Neural crest cell (in vitro differentiated cells): ENCODE results near the gene VPS8. TPM values are rescaled to one million over a fixed set of nuclear protein-coding genes. Genes with fewer than 3 reads are reported as not detected.

Experiments used
- DNase-seq: peaks from one replicate; pipeline ENCODE4 v3.0.0; 2021; ENCODE audit warnings: low read depth, mixed read lengths, low spot score
- H3K27ac Mint-ChIP-seq: one replicate; pipeline ENCODE4 v1.8.0; 2021; ENCODE audit warnings: mild to moderate bottlenecking, mixed read lengths; ENCODE audit not compliant: unreplicated experiment
- H3K27me3 Mint-ChIP-seq: 2 replicates; pipeline ENCODE4 v1.8.0; 2021; ENCODE audit warnings: low read depth, mild to moderate bottlenecking, mixed read lengths
- H3K36me3 Mint-ChIP-seq: 2 replicates; pipeline ENCODE4 v1.8.0; 2021; ENCODE audit warnings: low read depth, mild to moderate bottlenecking, mixed read lengths
- H3K4me1 Mint-ChIP-seq: 2 replicates; pipeline ENCODE4 v1.8.0; 2021; ENCODE audit warnings: mixed read lengths
- H3K4me3 Mint-ChIP-seq: one replicate; pipeline ENCODE4 v1.8.0; 2021; ENCODE audit warnings: mild to moderate bottlenecking, mixed read lengths
- H3K9me3 Mint-ChIP-seq: 2 replicates; pipeline ENCODE4 v1.8.0; 2021; ENCODE audit warnings: mixed read lengths
- total RNA-seq: library from RNA; stranded (reverse); gene quantifications from 2 replicates; pipeline ENCODE4 v1.2.1, GENCODE V29; 2021
- TF ChIP-seq, protein P1 (sequence below): fragments of 200-600 bp; sonication (generic); conservative IDR thresholded peaks from 2 replicates; pipeline ENCODE4 v1.5.0; 2021; ENCODE audit warnings: antibody characterized with exemption, mild to moderate bottlenecking

VPS8 gene
- total RNA-seq, 1 donor from 2014 or later: 55.7 TPM

DNA sequence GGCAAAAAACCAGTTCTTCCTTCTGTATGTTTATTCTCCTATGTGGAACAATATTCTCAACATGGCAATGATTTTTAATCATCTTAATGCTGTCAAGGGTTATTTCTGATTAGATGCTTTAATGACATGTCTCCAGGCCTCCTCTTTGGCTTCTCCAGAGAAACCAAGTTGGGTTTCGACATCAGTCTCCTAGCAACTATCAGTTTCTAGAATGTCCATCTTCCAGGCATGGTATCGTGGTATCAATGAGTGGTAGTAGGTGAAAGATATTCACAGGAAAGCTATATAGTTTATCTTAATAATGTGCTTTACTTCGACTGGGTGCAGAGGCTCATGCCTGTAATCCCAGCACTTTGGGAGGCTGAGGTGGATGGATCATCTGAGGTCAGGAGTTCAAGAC is 212.4 kb downstream of the VPS8 start:
- Mint-ChIP-seq H3K36me3 (peaks cover 11% of the 10 kb centered on the region), H3K4me3 (no peak overlapping the region), H3K9me3 (peaks cover 6% of the 10 kb centered on the region), H3K27ac (no peak overlapping the region), H3K4me1 (no peaks in the 10 kb centered on the region), H3K27me3 (no peaks in the 10 kb centered on the region)
- TF ChIP-seq, protein P1, sequence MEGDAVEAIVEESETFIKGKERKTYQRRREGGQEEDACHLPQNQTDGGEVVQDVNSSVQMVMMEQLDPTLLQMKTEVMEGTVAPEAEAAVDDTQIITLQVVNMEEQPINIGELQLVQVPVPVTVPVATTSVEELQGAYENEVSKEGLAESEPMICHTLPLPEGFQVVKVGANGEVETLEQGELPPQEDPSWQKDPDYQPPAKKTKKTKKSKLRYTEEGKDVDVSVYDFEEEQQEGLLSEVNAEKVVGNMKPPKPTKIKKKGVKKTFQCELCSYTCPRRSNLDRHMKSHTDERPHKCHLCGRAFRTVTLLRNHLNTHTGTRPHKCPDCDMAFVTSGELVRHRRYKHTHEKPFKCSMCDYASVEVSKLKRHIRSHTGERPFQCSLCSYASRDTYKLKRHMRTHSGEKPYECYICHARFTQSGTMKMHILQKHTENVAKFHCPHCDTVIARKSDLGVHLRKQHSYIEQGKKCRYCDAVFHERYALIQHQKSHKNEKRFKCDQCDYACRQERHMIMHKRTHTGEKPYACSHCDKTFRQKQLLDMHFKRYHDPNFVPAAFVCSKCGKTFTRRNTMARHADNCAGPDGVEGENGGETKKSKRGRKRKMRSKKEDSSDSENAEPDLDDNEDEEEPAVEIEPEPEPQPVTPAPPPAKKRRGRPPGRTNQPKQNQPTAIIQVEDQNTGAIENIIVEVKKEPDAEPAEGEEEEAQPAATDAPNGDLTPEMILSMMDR: no peak
- DNase-seq: no peak

DNA sequence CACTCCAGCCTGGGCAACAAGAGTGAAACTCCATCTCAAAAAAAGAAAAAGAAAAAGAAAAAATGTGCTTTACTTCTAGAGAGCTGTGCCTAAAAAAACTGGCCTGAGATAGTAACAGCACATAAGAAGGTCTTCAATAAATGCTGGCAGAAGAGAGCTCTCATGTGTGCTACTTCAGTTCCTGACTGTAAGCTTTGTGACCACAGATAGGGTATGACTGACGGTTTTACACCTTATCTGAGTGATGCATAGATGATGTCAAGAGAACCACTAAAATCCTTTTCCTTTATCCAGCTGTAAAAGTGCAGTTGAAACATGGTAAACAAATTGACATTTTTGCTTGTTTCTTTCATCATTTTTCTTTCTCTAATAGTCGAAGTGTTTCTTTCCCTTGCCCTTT is 213.0 kb downstream of the VPS8 start:
- no peak for DNase-seq
- Mint-ChIP-seq H3K4me3 (no peak overlapping the region), H3K27me3 (no peaks in the 10 kb centered on the region), H3K36me3 (peaks cover 9% of the 10 kb centered on the region), H3K4me1 (no peaks in the 10 kb centered on the region), H3K9me3 (peaks cover 6% of the 10 kb centered on the region), H3K27ac (no peak overlapping the region)
- TF ChIP-seq, protein P1: no peak

DNA sequence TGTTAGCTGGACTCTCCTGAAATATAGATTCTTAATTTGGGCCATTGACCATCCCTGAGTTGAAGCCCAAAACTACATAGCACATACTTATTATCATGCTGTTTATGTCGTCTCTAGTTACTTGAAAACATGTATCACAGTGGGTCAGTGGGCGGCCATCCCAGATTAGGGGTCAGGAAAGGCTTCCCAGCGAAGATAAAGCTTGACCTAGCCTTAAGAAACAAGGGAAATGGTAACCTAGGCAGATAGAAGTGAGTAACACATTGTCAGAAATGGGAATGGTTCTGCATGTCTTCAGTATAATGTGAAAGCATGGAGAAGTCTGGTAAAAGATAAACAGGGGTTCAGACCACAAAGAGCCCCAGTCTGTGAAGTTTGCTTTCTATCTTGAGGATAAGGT is 216.2 kb downstream of the VPS8 start:
- Mint-ChIP-seq H3K4me1 (peaks cover 7% of the 10 kb centered on the region), H3K4me3 (no peak overlapping the region), H3K27me3 (no peaks in the 10 kb centered on the region), H3K36me3 (peaks cover 20% of the 10 kb centered on the region), H3K27ac (no peak overlapping the region), H3K9me3 (peaks cover 5% of the 10 kb centered on the region)
- TF ChIP-seq, protein P1: no peak
- no peak for DNase-seq

DNA sequence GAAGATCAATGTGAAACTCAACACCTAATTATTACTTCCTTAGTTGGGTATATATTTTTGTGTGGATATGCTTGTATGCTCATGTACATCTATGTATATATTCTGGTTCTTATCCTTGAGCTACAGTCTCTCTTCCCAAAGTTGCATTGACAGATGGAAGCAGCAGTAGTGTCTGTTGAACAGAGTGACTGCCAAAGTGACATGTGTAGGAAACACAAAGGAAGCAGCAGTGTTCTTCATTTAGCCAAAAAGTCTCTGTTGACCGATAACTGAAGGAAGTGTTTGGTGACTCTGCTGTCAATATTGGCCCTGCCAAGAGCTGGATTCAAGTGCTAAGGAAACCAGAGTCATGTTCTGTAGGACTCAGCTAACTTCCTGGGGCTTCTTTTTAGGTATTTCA is 217.1 kb downstream of the VPS8 start:
- TF ChIP-seq, protein P1: no peak
- H3K9me3 Mint-ChIP-seq: peaks cover 7% of the 10 kb centered on the region
- H3K4me1 Mint-ChIP-seq: peaks cover 7% of the 10 kb centered on the region
- H3K4me3 Mint-ChIP-seq: no peak overlapping the region
- H3K27ac Mint-ChIP-seq: no peak overlapping the region
- no peaks in the 10 kb centered on the region for H3K27me3 Mint-ChIP-seq
- no peak for DNase-seq
- peaks cover 22% of the 10 kb centered on the region for H3K36me3 Mint-ChIP-seq

DNA sequence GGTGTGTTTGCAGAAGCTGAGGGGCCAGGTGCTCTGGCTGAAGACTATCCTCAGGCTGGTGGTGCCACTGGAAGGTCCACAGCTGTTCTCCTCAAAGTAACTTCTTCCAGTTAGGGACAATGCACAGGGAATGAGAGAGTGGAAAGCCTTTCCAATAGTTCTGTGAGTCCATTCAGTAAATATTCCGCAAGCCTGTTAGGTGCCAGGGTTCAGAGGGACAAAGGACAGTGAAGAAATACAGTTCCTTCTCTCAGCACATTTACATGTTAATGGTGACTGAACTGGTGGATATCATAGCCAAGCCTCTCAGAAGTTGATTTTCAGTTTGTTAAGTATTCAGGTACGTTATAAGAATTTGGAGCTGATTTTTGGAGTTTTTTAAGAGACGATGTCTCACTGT is 218.4 kb downstream of the VPS8 start:
- H3K4me3 Mint-ChIP-seq: no peak overlapping the region
- H3K4me1 Mint-ChIP-seq: peaks cover 7% of the 10 kb centered on the region
- H3K27me3 Mint-ChIP-seq: no peaks in the 10 kb centered on the region
- no peak for DNase-seq
- H3K9me3 Mint-ChIP-seq: peaks cover 13% of the 10 kb centered on the region
- H3K36me3 Mint-ChIP-seq: peaks cover 30% of the 10 kb centered on the region
- H3K27ac Mint-ChIP-seq: no peak overlapping the region
- TF ChIP-seq, protein P1: no peak

DNA sequence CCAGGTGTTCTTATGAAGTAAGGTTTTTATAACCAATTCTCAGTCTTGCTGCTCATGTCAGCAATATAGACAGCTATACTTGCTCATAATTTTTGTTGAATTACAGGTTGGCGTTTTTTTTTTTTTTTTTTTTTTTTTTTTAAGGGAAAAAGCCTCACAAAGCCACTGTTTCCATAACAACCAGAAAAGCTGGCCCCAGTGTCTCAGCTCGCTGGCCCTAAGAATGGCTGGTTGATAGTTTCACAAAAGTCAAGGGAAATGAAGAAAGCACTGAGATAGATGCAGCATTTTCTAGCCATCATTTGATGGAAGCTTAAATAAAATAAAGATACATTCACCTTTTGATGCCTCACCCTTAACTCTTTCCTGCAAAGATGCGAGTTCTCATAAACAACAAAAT is 219.0 kb downstream of the VPS8 start:
- Mint-ChIP-seq H3K27ac (no peak overlapping the region), H3K4me1 (peaks cover 7% of the 10 kb centered on the region), H3K27me3 (no peaks in the 10 kb centered on the region), H3K9me3 (peaks cover 16% of the 10 kb centered on the region), H3K36me3 (peaks cover 36% of the 10 kb centered on the region), H3K4me3 (no peak overlapping the region)
- DNase-seq: no peak
- TF ChIP-seq, protein P1: no peak
